ENCODE measurements around the gene DST.

The DST gene

DNA sequence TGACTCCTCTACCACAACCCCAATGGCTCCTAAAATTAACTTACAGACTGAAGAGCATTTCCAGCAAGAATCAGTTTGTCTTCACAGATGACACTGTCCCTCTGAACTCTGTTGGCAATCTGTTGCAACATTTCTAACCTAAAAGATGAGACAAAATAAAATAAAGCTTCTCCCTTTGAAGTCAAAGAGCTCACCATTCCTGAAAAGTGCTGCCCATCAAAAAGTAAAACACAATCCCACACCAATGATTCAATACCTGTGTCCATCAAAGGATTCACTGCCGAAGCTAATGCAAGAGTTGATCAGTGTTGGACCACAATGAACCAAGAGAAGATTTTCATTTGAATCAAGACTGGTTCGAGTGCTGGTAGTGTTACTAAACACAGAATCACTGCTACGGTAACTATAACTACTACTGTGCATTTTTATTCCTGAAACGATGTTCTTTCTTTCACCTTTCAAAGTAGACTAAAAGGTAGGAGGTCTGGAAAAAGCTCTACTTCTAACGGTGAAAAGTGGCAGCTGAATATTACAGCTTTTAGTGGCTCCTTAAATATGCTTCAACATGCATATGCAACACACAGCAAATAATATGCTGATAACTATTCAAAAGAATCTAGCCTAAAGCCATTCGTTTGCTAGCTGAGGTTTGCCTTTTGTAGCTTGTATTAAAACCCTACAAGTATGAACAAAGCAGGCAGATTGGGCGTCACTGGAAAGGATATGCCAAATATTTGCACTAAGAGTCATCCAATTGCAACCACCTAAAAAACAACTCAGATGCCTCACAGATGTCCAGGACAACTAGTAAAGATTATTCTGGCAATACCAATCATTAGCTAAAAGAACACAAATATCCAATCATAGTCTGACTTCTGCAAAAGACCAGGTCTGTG is at the start of gene DST:
Gene DST, minus strand, starts transcription at position 524 of the 896 bp plus-strand sequence.
- Histone ChIP-seq H3K9ac (ENCODE audit: low read depth in 1 of 2, low read length in 2 of 2) (no peak within 1 kb of the TSS), H3K27ac (ENCODE audit: low read depth, low read length) (no peak within 1 kb of the TSS), H3K4me3 (ENCODE audit: low read depth in 1 of 2, low read length in 2 of 2) (no peak within 1 kb of the TSS)

GRCh38 chr6:56691814-56692213 is 49.1 kb upstream of the DST start:
- Histone ChIP-seq H3K9me3 (ENCODE audit: control insufficient read depth in 1 of 2, low read length in 2 of 2) (no peaks in the 10 kb centered on the region), H3K4me1 (ENCODE audit: control insufficient read depth in 1 of 2, insufficient read depth in 2 of 2, low read length in 2 of 2) (peaks cover 19 to 33% of the 10 kb centered on the region in 2 donors), H3K9ac (ENCODE audit: low read depth in 1 of 2, low read length in 2 of 2) (peak overlapping the region in 1 of 2 donors; percentile 62), H3K27ac (ENCODE audit: low read depth, low read length) (peak overlapping the region; percentile 44), H3K36me3 (ENCODE audit: control insufficient read depth in 1 of 2, insufficient read depth in 2 of 2, low read length in 2 of 2) (no peaks in the 10 kb centered on the region), H3K4me3 (ENCODE audit: low read depth in 1 of 2, low read length in 2 of 2) (peak overlapping the region; percentile 62 to 65), H3K27me3 (ENCODE audit: control insufficient read depth in 1 of 2, insufficient read depth in 2 of 2, low read length in 2 of 2) (no peaks in the 10 kb centered on the region)

More for the DNA sequence above, at the start of gene DST:
- Histone ChIP-seq H3K27me3 (ENCODE audit: control insufficient read depth in 1 of 2, insufficient read depth in 2 of 2, low read length in 2 of 2) (no peaks in the 10 kb centered on the region), H3K4me1 (ENCODE audit: control insufficient read depth in 1 of 2, insufficient read depth in 2 of 2, low read length in 2 of 2) (no peaks in the 10 kb centered on the region), H3K9me3 (ENCODE audit: control insufficient read depth in 1 of 2, low read length in 2 of 2) (no peaks in the 10 kb centered on the region), H3K36me3 (ENCODE audit: control insufficient read depth in 1 of 2, insufficient read depth in 2 of 2, low read length in 2 of 2) (peaks cover 0 to 10% of the 10 kb centered on the region in 2 donors)

DNA sequence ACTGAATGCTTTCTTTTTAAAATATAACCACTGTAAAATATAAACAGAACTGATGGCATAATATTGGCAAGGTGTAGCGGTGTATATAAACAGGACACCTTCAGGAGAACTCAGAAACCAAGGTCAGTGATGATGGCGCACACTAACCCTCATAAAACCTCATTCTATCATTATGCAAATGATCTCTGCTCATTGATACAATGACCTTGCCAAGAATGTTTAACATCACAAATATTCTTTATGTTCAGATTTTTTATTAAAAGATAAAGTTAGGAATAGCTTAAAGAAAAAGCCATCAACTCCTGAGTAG is 48.6 kb upstream of the DST start:
- H3K27me3 ChIP-seq (ENCODE audit: control insufficient read depth in 1 of 2, insufficient read depth in 2 of 2, low read length in 2 of 2), result no peaks in the 10 kb centered on the region
- H3K27ac ChIP-seq (ENCODE audit: low read depth, low read length), result peak overlapping the region; percentile 35
- peak overlapping the region in 1 of 2 donors; percentile 62 for H3K9ac ChIP-seq (ENCODE audit: low read depth in 1 of 2, low read length in 2 of 2)
- peak overlapping the region; percentile 62 to 65 for H3K4me3 ChIP-seq (ENCODE audit: low read depth in 1 of 2, low read length in 2 of 2)
- H3K9me3 ChIP-seq (ENCODE audit: control insufficient read depth in 1 of 2, low read length in 2 of 2), result no peaks in the 10 kb centered on the region
- H3K4me1 ChIP-seq (ENCODE audit: control insufficient read depth in 1 of 2, insufficient read depth in 2 of 2, low read length in 2 of 2), result peaks cover 19 to 34% of the 10 kb centered on the region in 2 donors
- no peaks in the 10 kb centered on the region for H3K36me3 ChIP-seq (ENCODE audit: control insufficient read depth in 1 of 2, insufficient read depth in 2 of 2, low read length in 2 of 2)

- Histone ChIP-seq H3K27me3 (ENCODE audit: control insufficient read depth in 1 of 2, insufficient read depth in 2 of 2, low read length in 2 of 2) (no peaks in the 10 kb centered on the region), H3K4me3 (ENCODE audit: low read depth in 1 of 2, low read length in 2 of 2) (peak overlapping the region; percentile 62 to 65), H3K27ac (ENCODE audit: low read depth, low read length) (peak overlapping the region; percentile 35)
These were observed 48.0 kb upstream of the DST start for GRCh38 chr6:56690519-56691285.

GRCh38 chr6:56689663-56690062 is 47.0 kb upstream of the DST start:
- Histone ChIP-seq H3K27me3 (ENCODE audit: control insufficient read depth in 1 of 2, insufficient read depth in 2 of 2, low read length in 2 of 2) (no peaks in the 10 kb centered on the region), H3K9me3 (ENCODE audit: control insufficient read depth in 1 of 2, low read length in 2 of 2) (no peaks in the 10 kb centered on the region), H3K4me3 (ENCODE audit: low read depth in 1 of 2, low read length in 2 of 2) (peak overlapping the region; percentile 62 to 65), H3K36me3 (ENCODE audit: control insufficient read depth in 1 of 2, insufficient read depth in 2 of 2, low read length in 2 of 2) (no peaks in the 10 kb centered on the region), H3K4me1 (ENCODE audit: control insufficient read depth in 1 of 2, insufficient read depth in 2 of 2, low read length in 2 of 2) (peaks cover 19 to 34% of the 10 kb centered on the region in 2 donors), H3K9ac (ENCODE audit: low read depth in 1 of 2, low read length in 2 of 2) (peak overlapping the region in 1 of 2 donors; percentile 62), H3K27ac (ENCODE audit: low read depth, low read length) (no peak overlapping the region)

More at GRCh38 chr6:56690519-56691285, 48.0 kb upstream of the DST start:
- Histone ChIP-seq H3K9ac (ENCODE audit: low read depth in 1 of 2, low read length in 2 of 2) (peak overlapping the region in 1 of 2 donors; percentile 62), H3K4me1 (ENCODE audit: control insufficient read depth in 1 of 2, insufficient read depth in 2 of 2, low read length in 2 of 2) (peaks cover 19 to 34% of the 10 kb centered on the region in 2 donors), H3K9me3 (ENCODE audit: control insufficient read depth in 1 of 2, low read length in 2 of 2) (no peaks in the 10 kb centered on the region), H3K36me3 (ENCODE audit: control insufficient read depth in 1 of 2, insufficient read depth in 2 of 2, low read length in 2 of 2) (no peaks in the 10 kb centered on the region)

- Histone ChIP-seq H3K4me1 (ENCODE audit: control insufficient read depth in 1 of 2, insufficient read depth in 2 of 2, low read length in 2 of 2) (peaks cover 19 to 30% of the 10 kb centered on the region in 2 donors), H3K27me3 (ENCODE audit: control insufficient read depth in 1 of 2, insufficient read depth in 2 of 2, low read length in 2 of 2) (no peaks in the 10 kb centered on the region), H3K9me3 (ENCODE audit: control insufficient read depth in 1 of 2, low read length in 2 of 2) (no peaks in the 10 kb centered on the region), H3K9ac (ENCODE audit: low read depth in 1 of 2, low read length in 2 of 2) (peak overlapping the region in 1 of 2 donors; percentile 62), H3K27ac (ENCODE audit: low read depth, low read length) (no peak overlapping the region), H3K4me3 (ENCODE audit: low read depth in 1 of 2, low read length in 2 of 2) (peak overlapping the region; percentile 62 to 65), H3K36me3 (ENCODE audit: control insufficient read depth in 1 of 2, insufficient read depth in 2 of 2, low read length in 2 of 2) (no peaks in the 10 kb centered on the region)
These were observed 46.4 kb upstream of the DST start for GRCh38 chr6:56689114-56689513.

DNA sequence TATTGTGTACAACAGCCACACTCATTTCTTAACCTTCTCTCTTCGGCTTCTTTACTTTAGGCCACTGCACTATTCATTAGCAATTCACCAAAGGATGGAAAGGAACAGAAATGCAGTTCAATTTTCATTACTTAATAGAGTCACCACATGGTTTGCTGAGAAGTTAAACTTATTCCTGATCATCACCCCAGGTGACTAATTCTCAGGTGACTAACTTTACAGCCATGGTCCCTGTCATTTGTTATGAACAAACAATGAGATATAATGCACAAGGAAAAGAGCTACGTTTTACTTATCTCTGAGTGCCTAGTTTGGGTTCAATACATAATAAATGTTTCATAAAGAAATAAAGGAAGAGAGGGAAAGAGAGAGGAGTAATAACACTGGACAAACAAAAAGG is 45.8 kb upstream of the DST start:
- H3K9me3 ChIP-seq (ENCODE audit: control insufficient read depth in 1 of 2, low read length in 2 of 2), result no peaks in the 10 kb centered on the region
- H3K4me3 ChIP-seq (ENCODE audit: low read depth in 1 of 2, low read length in 2 of 2), result peak overlapping the region; percentile 62 to 65
- peak overlapping the region in 1 of 2 donors; percentile 62 for H3K9ac ChIP-seq (ENCODE audit: low read depth in 1 of 2, low read length in 2 of 2)
- H3K27me3 ChIP-seq (ENCODE audit: control insufficient read depth in 1 of 2, insufficient read depth in 2 of 2, low read length in 2 of 2), result no peaks in the 10 kb centered on the region
- peaks cover 24 to 35% of the 10 kb centered on the region in 2 donors for H3K4me1 ChIP-seq (ENCODE audit: control insufficient read depth in 1 of 2, insufficient read depth in 2 of 2, low read length in 2 of 2)
- H3K36me3 ChIP-seq (ENCODE audit: control insufficient read depth in 1 of 2, insufficient read depth in 2 of 2, low read length in 2 of 2), result no peaks in the 10 kb centered on the region
- H3K27ac ChIP-seq (ENCODE audit: low read depth, low read length), result no peak overlapping the region

- Histone ChIP-seq H3K4me1 (ENCODE audit: control insufficient read depth in 1 of 2, insufficient read depth in 2 of 2, low read length in 2 of 2) (peaks cover 26 to 35% of the 10 kb centered on the region in 2 donors), H3K27ac (ENCODE audit: low read depth, low read length) (no peak overlapping the region)
These were observed 44.9 kb upstream of the DST start for GRCh38 chr6:56687551-56687950.

DNA sequence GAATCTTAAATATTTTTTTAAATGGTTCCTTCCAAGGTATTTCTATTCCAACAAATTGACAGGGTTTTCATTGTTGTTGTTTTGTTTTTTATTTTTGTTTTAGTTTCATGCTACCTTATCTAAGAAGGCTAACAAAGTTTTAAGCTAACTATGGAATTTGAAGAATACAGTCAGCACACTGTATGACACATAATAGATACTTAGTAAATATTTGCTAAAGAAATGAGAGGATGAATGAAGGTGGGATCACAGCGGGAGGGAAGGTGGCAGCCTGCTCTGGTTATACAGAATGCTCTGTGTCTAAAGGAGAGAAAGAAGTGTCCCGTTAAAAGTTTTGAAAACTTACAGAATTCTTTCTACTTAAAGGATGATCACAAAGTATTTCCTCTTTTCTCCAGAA is 43.7 kb upstream of the DST start:
- no peak overlapping the region for H3K9ac ChIP-seq (ENCODE audit: low read depth in 1 of 2, low read length in 2 of 2)
- H3K27me3 ChIP-seq (ENCODE audit: control insufficient read depth in 1 of 2, insufficient read depth in 2 of 2, low read length in 2 of 2), result no peaks in the 10 kb centered on the region
- H3K9me3 ChIP-seq (ENCODE audit: control insufficient read depth in 1 of 2, low read length in 2 of 2), result no peaks in the 10 kb centered on the region
- peaks cover 26 to 35% of the 10 kb centered on the region in 2 donors for H3K4me1 ChIP-seq (ENCODE audit: control insufficient read depth in 1 of 2, insufficient read depth in 2 of 2, low read length in 2 of 2)
- H3K27ac ChIP-seq (ENCODE audit: low read depth, low read length), result no peak overlapping the region
- peaks cover 0 to 3% of the 10 kb centered on the region in 2 donors for H3K36me3 ChIP-seq (ENCODE audit: control insufficient read depth in 1 of 2, insufficient read depth in 2 of 2, low read length in 2 of 2)
- no peak overlapping the region for H3K4me3 ChIP-seq (ENCODE audit: low read depth in 1 of 2, low read length in 2 of 2)

More at GRCh38 chr6:56687551-56687950, 44.9 kb upstream of the DST start:
- H3K27me3 ChIP-seq (ENCODE audit: control insufficient read depth in 1 of 2, insufficient read depth in 2 of 2, low read length in 2 of 2), result no peaks in the 10 kb centered on the region
- H3K9ac ChIP-seq (ENCODE audit: low read depth in 1 of 2, low read length in 2 of 2), result peak overlapping the region in 1 of 2 donors; percentile 4
- no peaks in the 10 kb centered on the region for H3K9me3 ChIP-seq (ENCODE audit: control insufficient read depth in 1 of 2, low read length in 2 of 2)
- peaks cover 0 to 1% of the 10 kb centered on the region in 2 donors for H3K36me3 ChIP-seq (ENCODE audit: control insufficient read depth in 1 of 2, insufficient read depth in 2 of 2, low read length in 2 of 2)
- H3K4me3 ChIP-seq (ENCODE audit: low read depth in 1 of 2, low read length in 2 of 2), result peak overlapping the region in 1 of 2 donors; percentile 8

DNA sequence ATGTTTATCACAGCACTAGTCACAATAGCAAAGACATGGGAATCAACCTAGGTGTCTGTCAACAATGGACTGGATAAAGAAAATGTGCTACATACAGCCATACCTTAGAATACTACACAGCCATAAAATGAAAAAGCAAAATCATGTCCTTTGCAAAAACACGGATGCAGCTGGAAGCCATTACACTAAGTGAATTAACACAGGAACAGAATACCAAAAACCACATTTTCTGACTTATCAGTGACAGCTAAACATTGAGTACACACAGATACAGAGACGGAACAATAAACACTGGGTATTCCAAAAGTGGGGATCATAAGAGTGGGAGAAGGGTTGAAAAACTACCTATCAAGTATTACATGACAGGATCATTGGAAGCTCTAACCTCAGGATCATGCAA is 43.3 kb upstream of the DST start:
- H3K9me3 ChIP-seq (ENCODE audit: control insufficient read depth in 1 of 2, low read length in 2 of 2), result no peaks in the 10 kb centered on the region
- no peaks in the 10 kb centered on the region for H3K27me3 ChIP-seq (ENCODE audit: control insufficient read depth in 1 of 2, insufficient read depth in 2 of 2, low read length in 2 of 2)
- no peak overlapping the region for H3K27ac ChIP-seq (ENCODE audit: low read depth, low read length)
- H3K4me1 ChIP-seq (ENCODE audit: control insufficient read depth in 1 of 2, insufficient read depth in 2 of 2, low read length in 2 of 2), result peaks cover 26 to 35% of the 10 kb centered on the region in 2 donors
- no peak overlapping the region for H3K9ac ChIP-seq (ENCODE audit: low read depth in 1 of 2, low read length in 2 of 2)
- H3K4me3 ChIP-seq (ENCODE audit: low read depth in 1 of 2, low read length in 2 of 2), result no peak overlapping the region
- H3K36me3 ChIP-seq (ENCODE audit: control insufficient read depth in 1 of 2, insufficient read depth in 2 of 2, low read length in 2 of 2), result peaks cover 0 to 3% of the 10 kb centered on the region in 2 donors

Data from duodenal mucosa (tissue), 2 donors.